Stimulated activated CD4-positive, alpha-beta T cell treated with anti-CD3 and anti-CD28 coated beads, Interleukin-12 subunit alpha, Interleukin-12 subunit beta, amount 100 ng/mL, for 24 hours (primary cell): ENCODE data around the gene GPR137B.

Experiments used
- DNase-seq, 2 experiments: peaks; one replicate each; pipeline ENCODE4 v3.0.0-alpha.2; 2020; ENCODE audit warnings: low read depth in 2 of 2

GPR137B gene

GRCh38 chr1:236201786-236202185 lies 59.4 kb downstream of the GPR137B start:
- DNase-seq, result no peak

- DNase-seq, result no peak
These were observed 61.7 kb downstream of the GPR137B start for GRCh38 chr1:236204039-236204438.

- DNase-seq, result no peak
These were observed 62.3 kb downstream of the GPR137B start for GRCh38 chr1:236204656-236205055.

GRCh38 chr1:236206548-236206947 lies 64.2 kb downstream of the GPR137B start:
- no peak for DNase-seq

- no peak for DNase-seq
These were observed 64.8 kb downstream of the GPR137B start for GRCh38 chr1:236207121-236207520.

- DNase-seq, result no peak
These were observed 65.2 kb downstream of the GPR137B start for GRCh38 chr1:236207569-236207968.

- DNase-seq, result no peak
These were observed 66.8 kb downstream of the GPR137B start for GRCh38 chr1:236209185-236209584.

GRCh38 chr1:236209713-236210112 lies 67.4 kb downstream of the GPR137B start:
- DNase-seq, result no peak

GRCh38 chr1:236211815-236212214 lies 69.5 kb downstream of the GPR137B start:
- no peak for DNase-seq

GRCh38 chr1:236213534-236213933 lies 71.2 kb downstream of the GPR137B start:
- DNase-seq, result no peak

GRCh38 chr1:236214761-236215160 lies 72.4 kb downstream of the GPR137B start:
- no peak for DNase-seq

- DNase-seq, result no peak
These were observed 78.1 kb downstream of the GPR137B start for GRCh38 chr1:236220473-236220872.

GRCh38 chr1:236222632-236223031 lies 80.3 kb downstream of the GPR137B start:
- no peak for DNase-seq

- DNase-seq, result no peak
These were observed 86.1 kb downstream of the GPR137B start for GRCh38 chr1:236228411-236228810.

GRCh38 chr1:236235116-236235515 lies 92.8 kb downstream of the GPR137B start:
- no peak for DNase-seq

GRCh38 chr1:236239092-236239585 lies 96.8 kb downstream of the GPR137B start:
- DNase-seq, result no peak

GRCh38 chr1:236240675-236241074 lies 98.3 kb downstream of the GPR137B start:
- no peak for DNase-seq

- no peak for DNase-seq
These were observed 100.2 kb downstream of the GPR137B start for GRCh38 chr1:236242568-236242967.

GRCh38 chr1:236247286-236247685 lies 104.9 kb downstream of the GPR137B start:
- DNase-seq, result no peak

- no peak for DNase-seq
These were observed 109.2 kb downstream of the GPR137B start for GRCh38 chr1:236251587-236251986.

- DNase-seq, result no peak
These were observed 110.8 kb downstream of the GPR137B start for GRCh38 chr1:236253119-236253518.

- no peak for DNase-seq
These were observed 111.7 kb downstream of the GPR137B start for GRCh38 chr1:236253918-236254637.

GRCh38 chr1:236257216-236257615 lies 114.9 kb downstream of the GPR137B start:
- DNase-seq, result no peak

GRCh38 chr1:236258114-236258622 lies 115.8 kb downstream of the GPR137B start:
- no peak for DNase-seq
